BE2C (cell line): Measurements from ENCODE around the gene RTN4.

Experiments
- DNase-seq: peaks from one replicate; pipeline ENCODE4 v3.0.0-alpha.2; 2020
- H3K27me3 ChIP-seq: fragments of 250-450 bp; sonication (Bioruptor Pico); 2 replicates; pipeline ENCODE4 v1.5.1; 2020; ENCODE audit warnings: mild to moderate bottlenecking
- H3K36me3 ChIP-seq: fragments of 250-450 bp; sonication (Bioruptor Pico); 2 replicates; pipeline ENCODE4 v1.5.1; 2020; ENCODE audit warnings: mild to moderate bottlenecking
- H3K4me1 ChIP-seq: fragments of 250-450 bp; sonication (Bioruptor Pico); 2 replicates; pipeline ENCODE4 v1.5.1; 2020
- H3K4me3 ChIP-seq: 2 replicates; pipeline ENCODE4 v1.5.1; 2011; ENCODE audit warnings: low read depth, low read length
- H3K9me3 ChIP-seq: fragments of 250-450 bp; sonication (Bioruptor Pico); 2 replicates; pipeline ENCODE4 v1.5.1; 2020
- TF ChIP-seq, protein P1 (sequence below): IDR thresholded peaks from 2 replicates; pipeline ENCODE4 v1.5.1; 2012; ENCODE audit warnings: mild to moderate bottlenecking, low read depth, low read length

The RTN4 gene

GRCh38 chr2:54941248-54941984 is 108.8 kb downstream of the RTN4 start:
- H3K4me3 ChIP-seq: no peak overlapping the region
- TF ChIP-seq, protein P1, sequence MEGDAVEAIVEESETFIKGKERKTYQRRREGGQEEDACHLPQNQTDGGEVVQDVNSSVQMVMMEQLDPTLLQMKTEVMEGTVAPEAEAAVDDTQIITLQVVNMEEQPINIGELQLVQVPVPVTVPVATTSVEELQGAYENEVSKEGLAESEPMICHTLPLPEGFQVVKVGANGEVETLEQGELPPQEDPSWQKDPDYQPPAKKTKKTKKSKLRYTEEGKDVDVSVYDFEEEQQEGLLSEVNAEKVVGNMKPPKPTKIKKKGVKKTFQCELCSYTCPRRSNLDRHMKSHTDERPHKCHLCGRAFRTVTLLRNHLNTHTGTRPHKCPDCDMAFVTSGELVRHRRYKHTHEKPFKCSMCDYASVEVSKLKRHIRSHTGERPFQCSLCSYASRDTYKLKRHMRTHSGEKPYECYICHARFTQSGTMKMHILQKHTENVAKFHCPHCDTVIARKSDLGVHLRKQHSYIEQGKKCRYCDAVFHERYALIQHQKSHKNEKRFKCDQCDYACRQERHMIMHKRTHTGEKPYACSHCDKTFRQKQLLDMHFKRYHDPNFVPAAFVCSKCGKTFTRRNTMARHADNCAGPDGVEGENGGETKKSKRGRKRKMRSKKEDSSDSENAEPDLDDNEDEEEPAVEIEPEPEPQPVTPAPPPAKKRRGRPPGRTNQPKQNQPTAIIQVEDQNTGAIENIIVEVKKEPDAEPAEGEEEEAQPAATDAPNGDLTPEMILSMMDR: no peak

DNA sequence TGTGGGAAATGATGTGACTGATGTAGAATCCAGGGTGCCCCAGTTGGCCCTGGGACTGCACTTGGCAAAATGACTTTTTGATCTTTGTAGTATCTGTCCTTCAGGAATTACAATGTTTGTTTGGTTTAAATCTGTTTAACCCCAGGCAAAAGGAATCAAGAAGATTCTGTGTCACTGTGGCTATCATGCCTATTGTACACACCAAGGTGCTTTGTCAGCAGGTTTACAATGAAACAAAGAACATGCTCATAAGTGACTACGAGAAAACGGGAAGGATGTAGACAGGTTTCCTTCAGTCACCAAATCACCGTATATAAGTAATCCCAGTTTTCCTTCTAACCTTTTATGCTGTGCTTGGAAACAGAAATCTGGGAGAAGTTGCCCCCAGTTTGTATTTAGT is 109.5 kb downstream of the RTN4 start:
- no peak overlapping the region for H3K4me3 ChIP-seq
- no peaks in the 10 kb centered on the region for H3K27me3 ChIP-seq
- H3K4me1 ChIP-seq: no peaks in the 10 kb centered on the region
- H3K9me3 ChIP-seq: no peaks in the 10 kb centered on the region
- TF ChIP-seq, protein P1: no peak
- DNase-seq: no peak
- no peaks in the 10 kb centered on the region for H3K36me3 ChIP-seq

More at GRCh38 chr2:54941248-54941984, 108.8 kb downstream of the RTN4 start:
- DNase-seq: no peak
- no peaks in the 10 kb centered on the region for H3K9me3 ChIP-seq
- H3K27me3 ChIP-seq: no peaks in the 10 kb centered on the region
- H3K36me3 ChIP-seq: no peaks in the 10 kb centered on the region
- H3K4me1 ChIP-seq: no peaks in the 10 kb centered on the region

- Histone ChIP-seq H3K4me3 (no peak overlapping the region), H3K9me3 (no peaks in the 10 kb centered on the region), H3K27me3 (no peaks in the 10 kb centered on the region), H3K4me1 (no peaks in the 10 kb centered on the region), H3K36me3 (no peaks in the 10 kb centered on the region)
- TF ChIP-seq, protein P1: no peak
- DNase-seq: no peak
These were observed 110.7 kb downstream of the RTN4 start for GRCh38 chr2:54939446-54940118.

DNA sequence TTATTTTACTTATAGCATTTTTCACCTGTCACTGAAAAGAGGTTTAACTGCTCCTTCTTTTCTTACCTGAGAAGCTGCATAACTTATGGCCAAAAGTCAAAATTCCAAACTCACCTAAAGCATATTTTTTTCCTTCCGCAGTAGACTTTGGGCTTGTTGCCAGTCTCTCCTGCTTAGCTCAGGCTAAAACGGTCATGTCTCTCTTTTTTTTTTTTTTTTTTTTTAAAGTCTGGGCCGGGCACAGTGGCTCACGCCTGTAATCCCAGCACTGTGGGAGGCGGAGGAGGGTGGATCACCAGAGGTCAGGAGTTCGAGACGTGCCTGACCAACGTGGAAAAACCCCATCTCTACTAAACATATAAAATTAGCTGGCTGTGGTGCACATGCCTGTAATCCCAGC is 113.5 kb downstream of the RTN4 start:
- TF ChIP-seq, protein P1: no peak
- no peak for DNase-seq
- Histone ChIP-seq H3K4me3 (no peak overlapping the region), H3K27me3 (no peaks in the 10 kb centered on the region), H3K9me3 (no peaks in the 10 kb centered on the region), H3K36me3 (no peaks in the 10 kb centered on the region; the same call in 1 of the 2 replicates), H3K4me1 (no peaks in the 10 kb centered on the region)

DNA sequence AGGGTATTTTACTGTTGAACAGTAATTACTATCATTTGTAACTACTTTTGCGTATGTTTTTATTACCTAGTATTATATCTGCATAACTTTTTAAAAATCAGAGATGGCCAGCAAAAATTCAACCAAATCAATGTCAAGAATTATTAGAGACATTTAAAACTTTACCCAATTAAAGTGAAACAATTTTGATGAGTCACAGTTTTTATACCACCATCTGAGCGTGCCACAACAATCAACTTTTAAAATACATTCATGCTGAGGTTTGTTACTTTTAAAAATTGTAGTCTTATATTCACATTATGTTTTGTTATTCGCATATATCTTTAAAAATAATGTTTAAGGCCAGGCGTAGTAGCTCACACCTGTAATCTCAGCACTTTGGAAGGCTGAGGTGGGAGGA is 114.9 kb downstream of the RTN4 start:
- Histone ChIP-seq H3K36me3 (no peaks in the 10 kb centered on the region; the same call in 1 of the 2 replicates), H3K4me1 (no peaks in the 10 kb centered on the region), H3K27me3 (no peaks in the 10 kb centered on the region), H3K4me3 (no peak overlapping the region), H3K9me3 (no peaks in the 10 kb centered on the region)
- TF ChIP-seq, protein P1: no peak
- no peak for DNase-seq

- Histone ChIP-seq H3K36me3 (peaks cover 10% of the 10 kb centered on the region), H3K4me1 (no peaks in the 10 kb centered on the region), H3K4me3 (no peak overlapping the region), H3K27me3 (no peaks in the 10 kb centered on the region), H3K9me3 (no peaks in the 10 kb centered on the region)
- TF ChIP-seq, protein P1: no peak
- no peak for DNase-seq
These were observed 118.8 kb downstream of the RTN4 start for GRCh38 chr2:54931473-54931872.
